DMS79 treated with DMSO at 0.1 percent for 48 hours (cell line): Measurements from ENCODE around the gene CD180.

Source experiments
- DNase-seq: peaks from one replicate; lab custom pipeline; 2025; lab: John Stamatoyannopoulos, UW

CD180 gene

DNA sequence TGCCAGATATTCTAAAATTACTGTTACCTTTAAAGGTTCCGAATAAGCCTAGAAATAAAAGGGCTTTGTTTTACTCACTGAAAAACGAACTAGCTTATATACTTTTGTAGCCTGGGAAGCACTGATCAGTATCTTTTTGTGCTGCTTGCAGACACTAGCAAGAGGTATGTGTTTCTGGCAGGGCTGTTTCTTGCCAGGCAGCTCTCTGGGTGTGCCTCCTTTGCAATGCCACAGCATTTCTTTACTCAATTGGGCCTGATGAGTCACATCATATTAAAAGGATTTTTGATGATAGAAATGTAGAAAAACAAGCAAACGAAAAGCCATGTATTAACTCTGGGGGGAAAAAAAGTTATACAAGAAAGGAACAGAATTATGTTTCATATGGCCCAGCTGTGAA is 35.6 kb downstream of the CD180 start:
- DNase-seq = no peak

DNA sequence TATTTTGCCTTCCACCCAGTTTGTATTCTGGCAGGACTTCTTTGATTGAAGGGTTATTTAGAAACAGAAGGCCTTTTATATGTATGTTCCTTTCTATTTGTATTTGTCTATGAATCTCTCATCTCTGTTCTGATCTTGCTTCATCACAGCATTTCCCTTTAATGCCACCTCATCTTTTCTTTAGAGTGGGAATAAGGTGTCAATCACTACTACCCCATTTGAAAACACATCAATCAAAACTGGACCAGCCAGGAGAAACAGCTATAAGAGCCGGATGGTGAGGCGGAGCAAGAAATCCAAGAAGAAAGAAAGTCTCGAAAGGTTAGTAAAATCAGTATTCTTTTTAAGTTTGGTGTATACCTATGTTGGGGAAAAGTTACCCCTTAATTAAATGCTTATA is 36.3 kb downstream of the CD180 start:
- no peak for DNase-seq

DNA sequence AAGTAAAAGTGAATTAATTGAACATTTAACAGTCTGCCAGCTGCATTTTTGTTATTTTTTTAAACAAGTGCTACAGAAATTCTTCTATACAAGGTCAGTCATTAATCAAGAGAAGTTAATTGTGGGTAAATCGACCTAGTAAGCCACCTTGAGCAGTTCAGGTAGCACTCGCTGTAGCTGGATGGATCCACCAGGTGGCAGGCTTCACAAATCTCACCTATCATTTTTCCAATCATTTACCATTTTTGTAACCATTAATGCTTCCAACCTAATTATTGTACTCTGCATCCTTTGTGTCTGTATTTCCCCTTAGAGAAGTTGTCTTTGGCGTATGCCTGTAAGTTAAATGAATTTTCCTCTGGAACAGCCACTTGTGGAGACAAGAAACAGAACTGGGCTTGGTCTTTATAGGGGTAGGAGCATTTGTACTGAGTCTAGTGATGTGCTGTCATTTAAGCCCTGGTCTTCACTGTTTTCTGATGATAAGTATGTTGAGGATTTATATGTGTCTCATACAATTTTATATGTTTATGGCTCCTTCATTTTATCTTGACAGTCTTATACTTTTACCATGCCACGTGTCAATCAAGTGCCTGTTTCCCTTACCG is 39.5 kb downstream of the CD180 start:
- DNase-seq = peak; percentile 10

DNA sequence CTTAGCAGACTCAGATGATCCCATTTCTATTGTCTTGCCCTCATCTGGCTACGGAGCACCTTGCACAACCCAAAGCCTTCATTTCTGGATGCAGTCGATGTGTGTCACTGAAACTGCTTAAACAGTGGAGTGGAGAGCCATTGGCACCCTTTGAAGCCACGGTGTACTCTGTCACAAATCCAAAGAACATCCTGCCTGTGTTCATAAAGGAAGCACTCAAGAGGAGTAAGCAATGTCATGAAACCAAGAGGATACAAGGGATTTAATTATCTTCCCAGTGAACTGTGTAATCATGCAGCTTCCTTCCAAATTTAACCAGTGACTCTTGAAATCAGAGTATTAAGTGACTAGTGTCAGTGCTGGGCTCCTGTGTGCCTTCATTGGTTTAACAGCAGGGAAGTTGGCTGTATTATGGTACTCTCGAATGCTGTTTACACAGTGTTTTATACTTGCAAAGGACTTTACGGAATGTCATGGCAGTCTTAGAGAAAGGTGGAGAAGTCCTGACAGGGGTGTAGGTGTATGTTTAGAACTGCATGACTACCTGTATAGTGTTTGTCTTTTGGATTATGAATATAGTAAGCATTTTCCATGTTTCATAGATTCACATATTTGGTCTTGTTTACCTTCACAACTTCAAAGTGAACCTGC is 41.9 kb downstream of the CD180 start:
- DNase-seq = peak; percentile 53

DNA sequence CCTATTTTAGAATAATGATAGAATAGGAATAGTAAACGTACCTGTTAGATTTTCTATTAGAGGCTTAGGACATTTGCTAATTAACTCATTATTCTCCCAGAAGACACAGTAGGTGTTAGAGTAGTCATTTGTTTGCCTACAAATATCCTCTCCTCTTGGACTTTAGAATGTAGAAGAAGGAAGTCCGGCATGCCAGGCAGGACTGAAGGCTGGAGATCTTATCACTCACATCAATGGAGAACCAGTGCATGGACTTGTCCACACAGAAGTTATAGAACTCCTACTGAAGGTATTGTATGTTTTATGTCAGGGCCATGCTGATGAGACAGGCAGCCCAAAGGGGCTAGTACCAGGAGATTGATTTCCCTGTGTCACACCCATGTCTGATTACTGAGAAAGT is 43.3 kb downstream of the CD180 start:
- DNase-seq = no peak

DNA sequence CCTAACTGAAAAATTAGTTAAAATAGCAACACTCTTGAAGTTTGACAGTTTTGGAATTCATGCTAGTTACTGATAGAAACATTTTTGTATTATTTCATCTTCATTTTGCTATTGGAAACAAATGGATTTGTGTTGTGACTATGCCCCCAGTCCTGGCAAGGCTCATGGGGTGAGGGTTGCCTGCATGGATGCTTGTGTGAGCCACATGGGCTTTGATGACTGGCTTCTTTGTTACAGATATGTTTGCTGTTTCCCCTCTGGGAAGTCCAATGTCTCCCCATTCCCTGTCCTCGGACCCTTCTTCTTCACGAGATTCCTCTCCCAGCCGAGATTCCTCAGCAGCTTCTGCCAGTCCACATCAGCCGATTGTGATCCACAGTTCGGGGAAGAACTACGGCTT is 44.2 kb downstream of the CD180 start:
- DNase-seq = no peak

DNA sequence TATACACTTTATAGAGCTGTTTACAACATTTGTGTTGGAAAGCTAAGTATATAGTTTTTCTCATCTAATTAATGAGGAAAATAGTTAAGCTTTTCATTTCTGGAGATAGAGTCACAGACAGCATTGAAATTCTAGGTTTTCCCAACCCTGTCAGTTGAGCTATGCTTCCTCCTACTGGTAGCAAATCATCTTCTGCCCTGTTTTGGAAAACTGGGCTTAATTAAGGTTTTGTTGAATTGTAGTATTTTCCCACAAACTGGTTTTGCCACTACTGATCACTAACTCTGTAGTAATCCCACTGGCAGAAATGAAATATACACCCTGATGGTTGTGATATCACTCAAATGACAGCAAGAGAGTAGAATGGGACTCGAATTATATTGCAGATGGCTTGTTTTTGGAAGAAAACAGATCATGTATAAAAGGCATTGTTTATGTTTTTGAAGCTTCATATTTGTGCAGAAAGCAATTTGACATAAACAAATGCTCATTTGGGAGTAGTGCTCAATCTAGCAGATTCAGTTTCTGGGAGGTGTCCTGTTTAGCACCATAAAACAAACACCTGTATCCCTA is 46.6 kb downstream of the CD180 start:
- no peak for DNase-seq

DNA sequence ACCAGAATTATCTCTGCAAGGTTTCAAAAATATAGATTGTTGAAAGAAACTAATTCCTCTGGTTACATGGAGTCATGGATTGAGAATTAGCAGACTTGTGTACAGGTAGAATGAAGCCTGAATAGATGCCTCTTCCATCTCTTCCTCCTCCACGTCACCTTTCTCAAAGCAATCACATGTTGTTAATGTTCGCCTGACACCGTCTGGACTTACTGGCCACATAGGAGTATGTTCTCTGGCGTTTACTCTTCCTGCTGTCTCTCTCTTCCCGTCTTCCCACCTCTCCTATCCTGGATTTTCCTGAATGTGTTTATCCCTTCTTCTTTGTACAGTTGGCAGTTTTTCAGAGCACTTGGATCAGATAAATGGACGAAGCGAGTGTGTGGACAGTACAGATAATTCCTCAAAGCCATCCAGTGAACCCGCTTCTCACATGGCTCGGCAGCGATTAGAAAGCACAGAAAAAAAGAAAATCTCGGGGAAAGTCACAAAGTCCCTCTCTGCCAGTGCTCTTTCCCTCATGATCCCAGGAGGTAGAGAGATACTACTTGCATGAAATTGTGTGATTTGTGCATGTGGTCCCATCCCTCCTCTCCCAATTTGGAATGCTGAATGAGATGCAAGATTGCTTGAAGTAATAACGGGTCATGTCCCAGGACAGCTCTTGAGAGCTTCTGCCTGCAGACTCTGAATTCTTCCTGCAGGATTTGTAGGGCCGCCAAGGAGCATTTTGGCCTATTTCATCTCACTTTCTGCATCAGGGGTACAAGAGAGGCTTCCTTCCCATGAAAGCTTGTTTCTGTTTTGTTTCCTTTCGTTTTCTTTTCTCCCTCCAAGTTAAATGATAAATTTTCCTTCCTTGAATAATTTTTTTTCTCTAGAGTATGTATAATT is 47.3 kb downstream of the CD180 start:
- no peak for DNase-seq

DNA sequence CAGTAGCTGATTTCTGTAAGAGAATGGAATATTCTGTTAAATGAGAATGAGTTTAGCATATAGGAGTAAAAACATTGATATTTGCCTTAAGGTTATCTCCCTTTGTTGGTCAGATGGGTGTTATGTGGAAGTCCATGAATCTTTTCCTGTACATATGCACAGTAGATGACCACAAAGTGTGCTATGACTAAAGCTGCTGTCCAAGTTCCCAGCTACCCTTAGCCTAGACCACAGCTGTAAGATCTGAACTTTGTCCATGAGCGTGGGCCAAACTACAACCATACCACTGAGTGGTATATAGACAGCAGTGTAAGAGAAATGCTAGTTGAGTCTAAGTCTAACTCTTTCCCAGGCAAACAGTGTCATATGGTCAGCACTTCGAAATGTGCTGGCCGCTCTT is 48.8 kb downstream of the CD180 start:
- no peak for DNase-seq

DNA sequence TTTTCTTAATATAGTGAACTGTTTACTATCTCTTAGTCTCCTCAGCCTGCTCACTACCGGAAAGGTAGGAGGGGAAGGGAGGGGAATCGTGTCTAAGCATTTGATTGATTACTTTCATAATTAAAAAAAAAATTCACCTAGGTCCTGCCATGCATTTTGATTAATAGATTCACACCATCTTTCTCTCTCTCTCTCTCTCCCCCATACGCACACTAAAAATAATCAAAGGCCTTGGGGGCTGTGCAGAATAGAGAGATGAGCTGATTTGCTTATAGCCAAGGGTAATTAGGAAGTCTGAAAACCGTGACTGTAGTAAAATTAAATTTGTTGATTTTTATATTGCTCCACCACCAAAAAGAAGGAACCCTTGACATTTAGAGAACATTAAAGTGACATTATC is 49.6 kb downstream of the CD180 start:
- no peak for DNase-seq

DNA sequence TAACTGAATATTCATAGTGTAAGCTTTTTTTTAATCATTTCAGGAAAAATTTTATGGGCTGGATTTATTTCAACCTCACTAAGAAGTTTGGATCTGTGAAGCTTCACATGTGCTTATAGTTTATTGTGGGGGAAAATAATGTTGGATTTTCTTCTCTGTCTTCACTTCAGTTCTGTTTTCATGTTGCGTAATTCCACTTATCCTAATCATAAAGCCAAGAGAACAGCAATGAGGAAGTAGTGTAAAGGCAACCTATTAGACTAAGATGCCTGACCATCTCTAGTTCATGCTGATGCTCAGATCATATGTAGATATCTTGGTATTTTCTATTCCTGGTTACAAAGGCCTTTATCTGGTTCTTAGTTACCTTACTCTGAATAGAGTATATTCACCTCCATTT is 50.0 kb downstream of the CD180 start:
- DNase-seq = no peak

DNA sequence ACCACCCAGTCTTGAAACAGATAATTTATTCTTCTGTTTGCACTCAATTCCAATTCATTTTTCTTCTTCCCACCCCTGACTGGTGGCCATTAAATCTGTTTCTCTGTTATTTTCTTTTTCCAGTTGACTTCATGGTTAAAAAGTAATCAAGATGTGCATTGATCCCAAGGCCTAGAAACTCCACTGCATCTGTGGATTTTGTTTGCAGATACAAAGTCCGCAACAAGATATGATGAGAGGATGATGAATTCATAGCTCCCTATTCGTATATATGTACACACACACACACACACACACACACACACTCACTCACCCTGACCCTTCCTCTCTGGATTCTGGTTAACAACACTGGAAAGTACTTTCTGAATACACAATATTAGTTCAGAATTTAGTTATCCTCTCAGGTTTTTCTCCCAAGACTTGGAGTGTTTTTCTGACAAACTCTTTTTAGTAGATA is 52.4 kb downstream of the CD180 start:
- DNase-seq = no peak

DNA sequence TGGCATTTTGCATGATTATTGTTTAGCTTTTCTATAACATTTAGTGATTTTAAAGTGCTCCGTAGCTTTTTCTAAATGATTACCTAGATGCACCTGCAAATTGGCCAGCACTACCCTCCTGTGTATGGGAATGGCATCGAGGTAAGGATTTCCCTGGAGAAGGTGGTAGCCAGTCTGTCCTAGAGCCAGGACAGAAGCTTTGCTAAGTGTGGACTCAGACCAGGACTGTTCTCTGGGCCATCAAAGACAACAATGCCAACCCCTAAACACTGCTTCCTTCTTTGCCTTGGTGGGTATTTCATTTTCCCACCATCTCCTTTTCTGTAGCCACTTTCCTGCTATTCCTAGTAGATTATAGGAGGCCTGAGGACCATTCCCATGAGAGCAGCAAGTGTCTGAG is 53.0 kb downstream of the CD180 start:
- DNase-seq = no peak

DNA sequence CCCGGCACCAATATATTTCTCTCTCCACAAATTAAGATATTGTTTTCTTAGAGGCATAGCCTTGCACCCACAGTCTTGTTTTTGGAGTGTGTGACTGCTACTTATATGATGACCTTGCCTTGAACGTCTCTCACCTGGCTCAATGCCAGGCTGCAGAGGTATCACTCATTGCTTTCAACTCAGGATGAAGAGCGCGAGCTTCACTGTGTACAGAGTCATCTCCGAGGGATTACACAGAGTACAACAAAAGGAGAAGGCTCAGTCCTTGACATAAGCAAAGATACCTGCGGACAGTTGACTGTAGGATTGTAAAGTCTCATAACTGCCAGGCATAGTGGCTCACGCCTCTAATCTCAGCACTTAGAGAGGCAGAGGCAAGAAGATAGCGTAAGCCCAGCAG is 53.8 kb downstream of the CD180 start:
- DNase-seq = no peak

DNA sequence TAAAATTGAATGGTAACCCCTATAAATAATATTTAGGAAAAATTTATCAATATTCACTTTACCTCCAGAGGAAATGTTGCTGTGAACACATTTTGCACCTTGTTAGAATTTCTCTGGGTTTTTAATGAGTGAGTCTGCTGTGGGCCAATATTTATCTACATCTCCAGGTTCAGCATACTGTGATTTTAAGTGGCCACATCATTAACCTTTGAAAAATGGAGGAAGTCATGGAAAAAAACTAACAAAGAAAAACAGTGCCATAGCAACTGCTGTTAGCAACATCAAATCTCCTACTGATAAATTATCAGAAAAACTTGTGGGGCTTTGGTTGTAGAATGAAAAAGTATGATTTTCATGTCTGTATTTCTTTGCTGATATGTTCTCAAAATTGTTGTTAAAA is 55.0 kb downstream of the CD180 start:
- no peak for DNase-seq

DNA sequence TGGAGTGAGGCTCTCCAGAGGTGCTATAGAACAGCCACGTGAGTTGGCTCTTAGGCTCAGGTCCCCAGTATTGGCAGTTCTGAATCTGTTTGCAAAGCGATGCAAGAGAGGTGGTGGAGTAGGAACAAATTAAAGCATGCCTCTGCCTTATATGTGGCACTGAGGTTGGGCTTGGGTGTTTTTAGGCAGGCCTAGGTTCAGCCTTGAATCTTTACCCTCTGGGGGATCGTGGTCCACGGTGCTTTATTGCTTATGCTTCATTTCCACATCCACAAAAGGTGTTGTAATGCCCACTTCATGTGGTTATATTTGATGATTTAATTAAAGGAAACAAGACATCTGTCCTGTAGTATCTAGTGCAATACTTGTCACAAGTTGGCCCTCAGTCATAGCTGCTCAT is 56.2 kb downstream of the CD180 start:
- no peak for DNase-seq

DNA sequence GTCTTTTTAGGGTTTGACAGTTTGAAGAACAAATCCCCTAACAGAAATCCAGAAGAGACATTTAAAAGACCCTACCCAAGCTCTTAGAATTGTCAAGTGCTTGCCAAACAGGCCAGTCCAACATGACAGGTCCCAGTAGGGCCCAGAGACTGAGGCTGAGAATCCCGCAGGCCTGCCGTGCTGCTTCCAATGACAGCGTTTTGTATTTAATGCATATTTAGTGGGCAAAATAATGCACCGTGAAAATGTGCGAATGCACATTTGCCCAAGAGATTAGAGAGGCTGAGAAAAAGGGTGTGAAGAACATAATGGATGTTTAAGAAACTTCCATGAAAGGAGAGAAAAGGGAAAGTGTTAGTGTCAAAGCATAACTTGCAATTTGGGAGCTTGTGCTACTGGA is 57.6 kb downstream of the CD180 start:
- DNase-seq = no peak

DNA sequence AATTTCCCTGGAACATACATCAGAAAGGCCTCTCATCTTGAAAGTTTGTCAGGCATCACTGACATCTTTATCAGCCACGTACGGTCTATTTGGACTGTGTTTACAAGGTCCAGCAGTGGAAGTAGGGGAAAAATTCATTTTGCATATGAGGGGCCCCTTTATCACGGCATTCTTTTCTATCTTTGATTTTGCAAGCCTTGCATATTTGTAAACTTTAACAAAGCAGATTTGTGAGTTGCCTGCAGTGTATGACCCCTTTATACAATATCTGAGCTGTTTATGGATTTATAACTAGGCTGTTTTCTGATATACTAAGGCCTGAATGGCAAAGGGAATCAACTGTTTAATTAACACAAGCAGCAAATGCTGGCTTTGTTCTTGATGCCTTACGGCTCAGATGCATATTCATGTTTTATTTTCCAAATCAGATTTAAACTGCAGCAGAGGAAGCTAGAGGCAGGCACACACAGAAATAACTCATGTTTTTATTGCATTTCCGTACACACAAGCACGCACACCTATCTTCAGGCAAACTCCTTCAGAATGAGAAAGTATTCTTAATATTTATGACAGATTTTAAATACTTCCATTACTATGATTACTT is 61.1 kb downstream of the CD180 start:
- DNase-seq = no peak

DNA sequence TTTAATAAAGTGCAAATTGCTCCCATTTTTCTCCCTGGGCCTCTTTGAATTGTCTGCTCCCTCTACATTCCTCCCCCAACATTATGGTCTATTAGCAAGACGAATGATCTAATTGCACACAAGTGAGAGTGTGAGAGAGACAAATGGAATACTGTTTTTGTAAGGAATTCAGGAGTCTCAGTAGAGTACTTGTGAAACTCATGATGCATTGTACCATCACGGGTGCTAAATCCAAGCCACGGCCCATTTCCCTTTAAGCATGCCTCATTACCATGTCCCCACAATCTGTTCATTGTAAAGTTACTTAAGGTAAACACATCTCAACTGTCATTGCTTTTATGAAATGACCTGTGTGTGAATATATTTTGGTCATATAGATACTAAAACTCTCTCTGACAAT is 62.8 kb downstream of the CD180 start:
- peak; percentile 70 for DNase-seq

DNA sequence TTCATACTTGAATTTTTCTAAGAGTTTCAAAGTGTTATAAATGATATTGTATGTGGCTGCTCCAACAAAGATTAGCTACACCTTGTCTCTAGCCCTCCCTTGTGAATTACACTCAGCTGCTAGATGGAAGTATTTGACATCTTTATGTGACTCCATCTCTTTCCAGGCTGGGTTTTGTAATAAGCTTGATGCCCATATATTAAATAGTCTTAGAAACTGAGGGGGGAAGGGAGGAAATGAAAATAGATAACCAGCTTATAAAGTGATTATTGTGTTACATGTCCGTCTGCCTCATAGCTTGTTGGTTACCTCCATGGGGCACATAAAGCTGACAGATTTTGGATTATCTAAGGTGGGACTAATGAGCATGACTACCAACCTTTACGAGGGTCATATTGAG is 63.4 kb downstream of the CD180 start:
- DNase-seq = peak; percentile 10

DNA sequence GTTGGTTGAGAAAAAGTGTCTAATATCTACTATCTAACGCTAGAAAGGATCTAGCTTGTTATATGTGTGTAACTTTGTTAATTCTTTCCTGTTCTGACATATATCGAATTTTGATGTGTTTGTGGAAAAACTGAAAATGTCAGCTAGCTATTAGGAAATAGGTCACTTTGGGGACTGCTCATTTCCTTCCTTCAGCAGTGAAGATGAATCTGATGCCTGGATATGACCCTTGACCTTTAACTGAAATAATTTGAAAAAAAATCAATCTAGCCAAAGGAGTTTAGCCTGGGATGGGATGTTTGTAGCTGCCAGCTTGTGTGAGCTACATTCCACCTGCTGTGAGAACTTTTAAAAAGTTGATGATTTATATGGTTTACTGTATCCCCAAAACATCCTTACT is 66.8 kb downstream of the CD180 start:
- DNase-seq = no peak
